NCI-H69 (cell line): ENCODE results near the gene DNASE1L3.
A peak's percentile ranks its signal among the peaks of the same experiment; 100 is the strongest.

Experiments used
- DNase-seq: peaks from one replicate; lab custom pipeline; 2025; lab: John Stamatoyannopoulos, UW

DNASE1L3 gene

GRCh38 chr3:58179235-58180098 lies 31.3 kb downstream of the DNASE1L3 start:
- peak; percentile 7 for DNase-seq

DNA sequence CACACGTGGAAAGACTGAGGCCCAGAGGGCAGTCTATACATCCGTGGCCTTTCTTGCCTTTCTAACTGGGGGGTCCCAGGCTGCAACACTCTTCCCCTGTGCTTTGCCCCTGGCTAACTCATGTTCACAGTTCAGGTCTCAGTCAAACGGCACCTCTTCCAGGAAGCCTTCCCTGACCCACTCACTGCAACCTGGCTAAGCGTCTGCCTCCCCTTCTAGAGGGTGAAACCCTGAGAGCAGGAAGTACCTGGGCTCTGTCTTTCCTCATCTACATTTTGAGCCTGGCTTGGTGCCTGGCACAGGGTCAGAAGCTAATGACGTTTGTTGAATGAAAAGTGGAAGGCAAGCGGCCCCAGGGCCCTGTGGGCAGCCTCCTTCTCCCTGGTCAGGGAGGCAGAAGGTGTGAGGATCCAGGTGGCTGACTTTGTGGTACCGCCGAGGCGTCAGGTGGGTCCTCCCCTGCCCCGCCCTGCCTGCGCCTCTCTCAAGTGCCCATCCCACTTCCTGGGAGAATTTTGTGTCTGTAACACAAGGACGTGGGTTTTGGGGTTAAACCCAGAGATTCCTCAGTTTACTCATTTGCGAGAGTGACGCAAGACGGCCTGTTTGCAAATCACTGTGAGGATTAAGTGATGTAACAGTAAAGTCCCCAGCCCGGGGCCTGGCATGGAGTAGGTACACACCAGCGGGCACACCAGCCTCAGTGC lies 32.1 kb downstream of the DNASE1L3 start:
- peak; percentile 10 for DNase-seq

DNA sequence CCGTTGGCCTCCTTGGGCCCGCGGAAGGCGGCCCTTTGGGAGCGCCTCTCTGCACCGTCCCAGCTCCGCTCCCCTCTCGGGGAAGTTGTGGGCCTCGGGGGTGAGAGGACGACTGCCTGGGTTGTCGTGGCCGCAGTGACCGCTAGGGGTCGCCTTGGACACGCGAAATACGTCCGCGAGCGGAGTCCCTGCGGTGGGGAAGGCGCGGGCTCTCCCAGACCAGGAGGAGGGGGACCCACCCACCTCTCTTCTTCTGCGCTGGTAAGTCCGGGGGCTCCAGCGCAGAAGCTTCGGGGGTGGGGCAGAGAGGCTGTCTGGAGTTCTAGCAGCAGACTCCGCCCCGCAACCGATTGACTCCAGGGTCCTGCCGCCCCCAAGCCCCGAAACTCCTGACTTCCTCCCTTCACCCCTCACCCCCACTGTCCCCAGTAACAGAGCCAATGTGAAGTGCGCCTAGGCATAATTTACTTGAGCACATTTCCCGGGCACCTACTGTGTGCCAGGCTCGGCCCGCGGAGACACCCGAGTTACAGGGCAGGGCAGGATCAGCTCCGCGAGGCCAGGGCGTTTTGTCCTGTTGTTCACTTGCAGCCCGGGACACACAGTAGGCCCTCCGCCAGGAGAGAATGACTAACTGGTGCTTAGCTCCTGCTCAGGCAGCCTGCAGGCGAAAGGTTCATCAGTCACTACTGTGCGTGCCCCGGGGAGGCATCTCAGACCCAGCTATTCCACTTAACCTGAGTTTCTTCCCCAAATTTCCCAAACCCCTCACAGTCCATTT lies 32.8 kb downstream of the DNASE1L3 start:
- peak; percentile 77 for DNase-seq

GRCh38 chr3:58176827-58177489 lies 33.8 kb downstream of the DNASE1L3 start:
- no peak for DNase-seq

DNA sequence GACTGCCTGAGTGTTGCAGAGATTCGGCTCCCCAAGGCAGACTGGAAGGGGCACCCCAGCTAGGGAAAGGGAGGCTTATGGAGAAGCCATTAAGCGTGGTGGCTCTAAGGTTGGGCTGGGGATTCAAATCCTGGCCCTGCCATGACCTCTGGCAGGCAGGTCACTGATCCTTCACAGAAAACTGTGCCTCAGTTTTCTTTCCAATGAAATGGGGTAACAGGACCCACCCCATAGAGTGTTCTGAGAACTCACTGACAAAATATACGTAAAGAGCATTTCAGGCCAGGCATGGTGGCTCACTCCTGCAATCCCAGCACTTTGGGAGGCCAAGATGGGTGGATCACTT lies 34.6 kb downstream of the DNASE1L3 start:
- DNase-seq = no peak

DNA sequence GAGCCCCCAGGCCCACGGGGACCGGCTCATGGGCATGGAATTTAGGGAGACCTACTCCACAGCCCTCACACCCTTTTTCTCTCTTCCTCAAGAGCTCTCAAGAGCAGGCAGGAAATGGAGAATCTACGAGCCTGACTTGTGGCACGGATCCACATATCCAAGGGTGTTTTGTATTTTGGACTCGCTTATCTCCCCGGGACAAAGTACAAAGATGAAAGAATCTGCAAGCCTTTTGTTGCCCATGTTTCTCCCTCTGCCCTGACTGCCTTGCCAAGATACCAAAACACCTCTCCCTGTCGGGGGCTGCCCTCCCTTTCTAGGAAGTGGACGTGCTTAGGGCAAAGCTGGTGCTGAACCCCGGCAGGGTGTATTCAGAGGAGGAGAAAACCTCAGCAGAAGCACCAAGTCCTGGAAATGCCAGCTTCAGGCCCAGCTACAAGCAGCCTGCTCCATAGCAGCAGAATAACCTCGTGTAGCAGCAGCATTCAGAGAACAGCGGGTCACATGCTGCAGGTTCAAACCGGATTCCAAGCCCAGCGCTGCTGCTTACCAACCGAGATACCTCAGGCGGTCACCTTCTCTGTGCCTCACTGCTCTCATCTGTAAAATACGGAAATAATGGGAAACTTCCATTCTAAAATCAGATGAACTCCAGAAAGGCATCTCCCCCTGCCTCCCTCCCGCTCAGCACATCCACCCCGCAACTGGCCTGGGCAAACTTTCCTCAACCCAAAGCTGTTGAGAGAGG lies 35.2 kb downstream of the DNASE1L3 start:
- DNase-seq = no peak

DNA sequence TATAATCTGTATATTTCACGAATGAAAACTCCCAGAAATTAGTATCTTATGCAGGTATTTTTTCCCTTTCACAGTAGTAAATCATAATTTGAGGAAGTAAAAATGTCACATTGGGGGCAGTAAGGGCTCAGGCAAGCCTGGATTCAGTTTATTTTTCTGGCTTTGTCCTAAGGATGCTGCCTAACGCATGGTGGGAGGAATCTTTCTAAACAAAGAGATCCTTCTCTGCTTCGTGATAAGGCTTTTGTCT lies 35.7 kb downstream of the DNASE1L3 start:
- no peak for DNase-seq

DNA sequence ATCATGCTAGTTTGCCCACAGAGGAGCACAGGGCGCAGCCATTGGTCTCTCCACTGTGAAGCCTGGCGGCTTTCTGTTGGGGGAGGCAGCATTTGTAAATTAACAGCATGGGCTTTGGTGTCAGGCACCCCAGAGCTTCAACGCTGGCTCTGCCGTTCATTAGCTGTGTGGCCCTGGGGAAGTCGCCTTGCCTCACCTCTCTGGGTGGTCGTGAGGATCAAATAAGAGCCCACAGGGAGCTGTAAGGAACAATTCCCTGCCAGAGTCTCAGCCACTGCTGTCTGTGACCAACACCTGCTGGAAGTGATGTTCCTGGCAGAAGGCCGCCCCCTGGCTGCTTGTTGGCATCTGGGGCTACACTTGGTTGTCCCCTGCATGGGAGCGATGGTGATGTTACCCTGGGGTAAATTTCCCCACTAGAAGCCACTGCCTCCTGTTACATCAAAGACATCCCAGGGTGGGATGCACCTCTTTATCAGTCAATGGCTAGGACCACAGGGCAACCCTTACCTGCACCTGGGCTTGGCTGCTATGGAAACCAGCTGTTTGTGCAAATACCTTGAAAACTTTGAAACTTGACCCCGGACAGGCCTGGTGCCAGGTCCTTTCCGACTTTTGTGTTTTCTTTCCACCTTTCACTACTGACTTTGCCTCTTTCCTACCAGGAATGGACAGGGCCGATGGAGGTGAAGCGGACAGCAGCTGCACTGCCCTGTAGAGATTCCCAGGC lies 36.9 kb downstream of the DNASE1L3 start:
- peak; percentile 63 for DNase-seq

GRCh38 chr3:58173029-58173668 lies 37.6 kb downstream of the DNASE1L3 start:
- peak; percentile 27 for DNase-seq

GRCh38 chr3:58171126-58171525 lies 39.6 kb downstream of the DNASE1L3 start:
- DNase-seq = no peak

- DNase-seq = no peak
These were observed 40.4 kb downstream of the DNASE1L3 start for GRCh38 chr3:58170376-58170775.

GRCh38 chr3:58169371-58169770 lies 41.4 kb downstream of the DNASE1L3 start:
- no peak for DNase-seq

- DNase-seq = no peak
These were observed 42.3 kb downstream of the DNASE1L3 start for GRCh38 chr3:58168498-58168897.

DNA sequence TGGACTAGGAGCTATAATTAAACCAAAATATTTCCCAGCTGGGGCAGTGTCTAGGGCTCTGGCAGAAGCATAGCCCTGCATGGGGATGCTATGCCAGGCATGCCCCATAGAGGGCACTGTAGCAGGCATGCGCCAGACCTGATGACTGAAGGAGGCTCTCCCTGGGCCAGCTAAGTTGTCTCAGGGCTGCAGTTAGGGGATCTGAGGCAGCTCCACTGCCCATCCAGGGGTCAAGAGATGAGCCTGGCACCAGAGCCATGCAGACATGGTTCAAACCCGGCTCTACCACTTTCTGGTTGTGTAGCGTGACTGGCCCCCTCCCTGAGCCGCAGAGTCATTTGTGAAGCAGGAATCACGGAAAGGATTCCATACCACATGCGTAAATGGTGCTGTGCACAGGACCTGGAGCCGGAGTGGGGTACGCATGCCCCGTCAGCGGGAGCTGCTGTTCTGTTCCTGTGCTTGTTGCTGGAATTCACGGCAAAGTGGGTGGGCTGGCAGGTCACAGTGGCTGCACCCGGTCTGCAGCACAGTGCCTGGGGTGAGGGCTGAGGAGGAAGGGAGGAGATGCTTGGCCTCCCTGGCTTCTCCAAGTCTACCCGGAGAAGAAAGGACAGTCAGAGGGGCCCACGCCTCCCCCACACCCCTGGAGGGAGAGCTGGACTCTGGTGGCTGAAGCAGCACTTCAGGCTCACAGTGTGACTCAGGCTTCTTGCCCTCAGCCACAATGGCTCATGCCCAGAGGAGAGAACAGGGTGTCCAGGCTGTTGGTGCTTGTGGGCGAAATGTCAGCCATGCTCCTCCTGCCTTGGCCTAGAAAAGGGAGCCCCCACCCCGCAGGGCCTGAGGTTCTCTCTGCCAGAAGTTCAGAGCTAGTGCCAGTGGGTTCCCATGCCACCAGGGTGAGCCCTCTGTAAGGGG lies 43.1 kb downstream of the DNASE1L3 start:
- peak; percentile 29 for DNase-seq

DNA sequence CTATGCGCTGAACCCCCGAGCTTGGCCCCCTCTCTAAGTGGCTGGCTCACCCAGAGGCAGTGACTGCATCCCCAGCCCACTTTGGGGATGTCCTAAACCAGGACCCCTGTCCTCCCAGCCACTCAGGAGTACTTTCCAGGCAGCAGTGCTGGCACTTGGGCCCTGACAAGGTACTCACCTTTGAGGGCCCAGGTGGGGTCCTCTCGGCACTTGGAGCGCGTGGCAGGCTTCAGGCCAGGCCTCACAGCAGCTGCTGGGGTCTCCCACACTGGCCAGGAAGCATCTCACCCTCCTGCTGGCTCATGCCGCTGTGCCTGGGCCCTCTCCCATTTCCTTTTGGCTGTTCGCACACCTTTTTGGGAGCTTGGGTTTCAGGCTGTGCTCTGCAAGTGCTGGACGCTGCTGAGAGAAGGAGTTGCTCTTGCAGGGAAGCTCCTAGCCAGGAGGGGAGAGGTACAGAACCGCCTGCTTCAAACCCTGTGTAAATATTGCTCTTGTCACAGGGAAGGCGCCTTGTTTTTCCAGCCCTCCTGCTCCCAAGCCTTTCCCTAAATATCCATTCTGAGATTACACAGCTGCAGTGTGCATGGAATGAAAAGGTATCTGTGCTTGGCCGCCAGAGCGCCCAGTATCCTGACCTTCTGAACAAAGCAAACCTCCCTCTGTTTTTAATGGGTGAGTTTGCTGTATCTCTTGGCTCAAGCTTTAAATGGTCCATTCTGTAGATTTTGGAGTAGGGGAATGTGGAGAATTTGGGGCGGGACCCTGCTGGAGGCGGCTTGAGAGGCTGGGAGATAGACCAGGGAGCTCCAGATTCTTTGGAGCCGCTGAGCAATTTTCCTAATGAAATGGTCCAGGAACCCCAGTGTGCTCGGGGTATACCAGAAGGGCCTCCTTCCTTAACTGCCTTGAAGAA lies 45.6 kb downstream of the DNASE1L3 start:
- peak; percentile 83 for DNase-seq

DNA sequence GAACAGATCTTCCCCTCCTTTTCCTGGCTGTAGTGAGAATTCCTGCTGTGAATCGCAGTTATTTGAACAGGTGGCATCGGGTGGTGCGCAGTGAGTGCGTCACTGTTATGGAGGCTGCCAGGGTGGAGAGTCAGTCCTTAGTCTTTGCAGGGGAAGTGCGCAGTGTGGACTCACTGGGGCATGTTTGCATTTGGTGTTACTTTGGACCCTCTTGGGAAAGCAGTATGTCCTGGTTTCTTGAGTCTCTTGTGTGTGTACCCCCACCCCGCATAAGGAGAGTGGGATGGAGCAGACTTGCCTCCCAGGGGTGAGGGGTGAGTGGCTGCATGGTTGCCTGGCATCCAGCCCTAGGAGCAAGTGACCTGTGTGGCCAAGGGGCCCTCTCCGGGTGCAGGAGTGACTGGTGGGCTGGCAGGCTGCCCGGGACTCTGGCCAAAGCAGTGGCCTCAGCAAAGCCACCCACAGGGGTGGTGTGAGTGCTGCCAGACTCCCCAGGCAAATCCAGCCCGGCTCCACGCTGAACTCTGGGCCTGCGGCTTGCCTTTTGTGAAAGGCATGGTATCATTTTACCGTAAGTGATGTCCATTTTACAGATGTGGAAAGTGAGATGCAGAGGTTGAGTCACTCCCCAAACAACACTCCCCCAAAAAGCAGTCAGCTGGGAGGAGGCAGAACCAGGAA lies 46.4 kb downstream of the DNASE1L3 start:
- DNase-seq = peak; percentile 94

- DNase-seq = no peak
These were observed 47.5 kb downstream of the DNASE1L3 start for GRCh38 chr3:58163234-58163633.
